ENCODE measurements around the gene PSME2. TPM values are rescaled to one million over a fixed set of nuclear protein-coding genes. Genes with fewer than 3 reads are reported as not detected.

The PSME2 gene
- total RNA-seq, 2 donors from 2014 or later, result 24.6 to 28.8 TPM

GRCh38 chr14:24139272-24139934 lies 7.0 kb downstream of the PSME2 start:
- Histone ChIP-seq H3K4me1 (ENCODE audit: control insufficient read depth in 1 of 2, low read depth in 2 of 2) (peaks cover 17 to 36% of the 10 kb centered on the region in 2 donors), H3K4me3 (no peak overlapping the region), H3K27me3 (replicated peaks; ENCODE audit: insufficient read depth) (no peaks in the 10 kb centered on the region), H3K9me3 (no peaks in the 10 kb centered on the region), H3K36me3 (peaks cover 13% of the 10 kb centered on the region), H3K27ac (no peak overlapping the region)
- no peak for DNase-seq (ENCODE audit: low spot score)
- ATAC-seq (ENCODE audit: insufficient number of reproducible peaks, low FRiP score, low read depth), result no peak
- TF ChIP-seq, protein P1, sequence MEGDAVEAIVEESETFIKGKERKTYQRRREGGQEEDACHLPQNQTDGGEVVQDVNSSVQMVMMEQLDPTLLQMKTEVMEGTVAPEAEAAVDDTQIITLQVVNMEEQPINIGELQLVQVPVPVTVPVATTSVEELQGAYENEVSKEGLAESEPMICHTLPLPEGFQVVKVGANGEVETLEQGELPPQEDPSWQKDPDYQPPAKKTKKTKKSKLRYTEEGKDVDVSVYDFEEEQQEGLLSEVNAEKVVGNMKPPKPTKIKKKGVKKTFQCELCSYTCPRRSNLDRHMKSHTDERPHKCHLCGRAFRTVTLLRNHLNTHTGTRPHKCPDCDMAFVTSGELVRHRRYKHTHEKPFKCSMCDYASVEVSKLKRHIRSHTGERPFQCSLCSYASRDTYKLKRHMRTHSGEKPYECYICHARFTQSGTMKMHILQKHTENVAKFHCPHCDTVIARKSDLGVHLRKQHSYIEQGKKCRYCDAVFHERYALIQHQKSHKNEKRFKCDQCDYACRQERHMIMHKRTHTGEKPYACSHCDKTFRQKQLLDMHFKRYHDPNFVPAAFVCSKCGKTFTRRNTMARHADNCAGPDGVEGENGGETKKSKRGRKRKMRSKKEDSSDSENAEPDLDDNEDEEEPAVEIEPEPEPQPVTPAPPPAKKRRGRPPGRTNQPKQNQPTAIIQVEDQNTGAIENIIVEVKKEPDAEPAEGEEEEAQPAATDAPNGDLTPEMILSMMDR (IDR thresholded peaks at IDR 0.05), result no peak

DNA sequence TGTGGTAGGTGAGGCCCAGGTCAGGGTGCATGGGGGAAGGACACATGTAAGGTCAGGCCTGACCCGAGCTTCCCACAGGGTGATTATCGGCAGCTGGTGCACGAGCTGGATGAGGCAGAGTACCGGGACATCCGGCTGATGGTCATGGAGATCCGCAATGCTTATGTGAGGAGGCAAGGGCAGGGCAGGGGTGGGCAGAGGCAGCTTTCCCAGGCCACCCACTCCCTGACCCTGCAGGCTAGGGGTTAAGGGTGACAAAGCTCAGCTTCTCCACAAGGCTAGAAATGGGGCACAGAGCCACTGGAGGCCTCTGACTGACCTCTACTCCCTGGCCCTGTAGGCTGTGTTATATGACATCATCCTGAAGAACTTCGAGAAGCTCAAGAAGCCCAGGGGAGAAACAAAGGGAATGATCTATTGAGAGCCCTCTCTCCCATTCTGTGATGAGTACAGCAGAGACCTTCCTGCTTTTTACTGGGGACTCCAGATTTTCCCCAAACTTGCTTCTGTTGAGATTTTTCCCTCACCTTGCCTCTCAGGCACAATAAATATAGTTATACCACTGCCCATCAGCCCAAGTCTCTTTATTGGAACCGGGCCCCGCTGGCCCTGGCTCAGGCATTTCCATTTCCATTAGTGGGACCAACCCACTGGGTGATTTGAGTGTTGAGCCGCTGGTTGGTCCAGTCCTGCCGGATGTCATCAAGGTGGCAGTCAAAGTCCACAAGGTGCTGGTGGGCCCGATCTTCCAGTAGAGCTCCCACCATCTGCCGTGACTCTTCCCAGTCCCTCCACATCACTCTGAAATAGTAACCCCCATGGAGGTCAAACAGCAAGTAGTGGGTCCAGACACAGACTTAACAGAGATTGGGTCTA lies 7.8 kb downstream of the PSME2 start:
- Histone ChIP-seq H3K36me3 (peaks cover 13% of the 10 kb centered on the region), H3K9me3 (no peaks in the 10 kb centered on the region), H3K27me3 (replicated peaks; ENCODE audit: insufficient read depth) (no peaks in the 10 kb centered on the region), H3K4me1 (ENCODE audit: control insufficient read depth in 1 of 2, low read depth in 2 of 2) (peaks cover 17 to 36% of the 10 kb centered on the region in 2 donors), H3K4me3 (no peak overlapping the region), H3K27ac (no peak overlapping the region)
- ATAC-seq (ENCODE audit: insufficient number of reproducible peaks, low FRiP score, low read depth), result no peak
- TF ChIP-seq, protein P1 (IDR thresholded peaks at IDR 0.05), result no peak
- DNase-seq (ENCODE audit: low spot score), result no peak

DNA sequence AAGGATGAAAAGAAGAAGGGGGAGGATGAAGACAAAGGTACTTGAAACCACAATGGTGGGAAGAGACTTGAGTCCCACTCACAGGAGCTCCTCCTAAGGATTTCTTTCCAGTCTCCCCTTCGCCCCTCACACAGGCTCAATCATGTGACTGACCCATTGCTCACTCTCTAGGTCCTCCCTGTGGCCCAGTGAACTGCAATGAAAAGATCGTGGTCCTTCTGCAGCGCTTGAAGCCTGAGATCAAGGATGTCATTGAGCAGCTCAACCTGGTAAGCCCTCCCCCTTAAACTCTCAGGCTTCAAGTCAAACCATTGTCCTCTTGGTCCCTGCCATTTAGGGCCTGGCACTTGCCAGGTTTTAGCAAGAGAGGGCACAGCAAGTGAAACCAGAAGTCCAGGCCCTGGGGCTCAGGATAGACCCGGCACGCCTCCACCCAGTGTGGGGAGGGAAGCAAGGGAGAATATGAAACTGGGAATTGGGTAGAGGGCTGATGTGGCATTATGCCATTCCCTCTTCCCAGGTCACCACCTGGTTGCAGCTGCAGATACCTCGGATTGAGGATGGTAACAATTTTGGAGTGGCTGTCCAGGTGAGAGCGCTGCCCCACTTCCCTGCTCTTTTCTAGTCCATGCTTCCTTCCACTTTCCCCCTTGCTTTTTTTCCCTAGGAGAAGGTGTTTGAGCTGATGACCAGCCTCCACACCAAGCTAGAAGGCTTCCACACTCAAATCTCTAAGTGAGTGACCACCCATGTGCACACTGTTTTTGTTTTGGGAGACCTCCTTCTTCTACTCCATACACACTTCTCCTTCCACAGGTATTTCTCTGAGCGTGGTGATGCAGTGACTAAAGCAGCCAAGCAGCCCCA lies 8.6 kb downstream of the PSME2 start:
- H3K36me3 ChIP-seq, result peaks cover 13% of the 10 kb centered on the region
- no peaks in the 10 kb centered on the region for H3K27me3 ChIP-seq (replicated peaks; ENCODE audit: insufficient read depth)
- peaks cover 17 to 36% of the 10 kb centered on the region in 2 donors for H3K4me1 ChIP-seq (ENCODE audit: control insufficient read depth in 1 of 2, low read depth in 2 of 2)
- DNase-seq (ENCODE audit: low spot score) (no peak), ATAC-seq (ENCODE audit: insufficient number of reproducible peaks, low FRiP score, low read depth) (no peak)
- TF ChIP-seq, protein P1 (IDR thresholded peaks at IDR 0.05), result no peak
- H3K9me3 ChIP-seq, result no peaks in the 10 kb centered on the region
- H3K27ac ChIP-seq, result no peak overlapping the region
- no peak overlapping the region for H3K4me3 ChIP-seq

DNA sequence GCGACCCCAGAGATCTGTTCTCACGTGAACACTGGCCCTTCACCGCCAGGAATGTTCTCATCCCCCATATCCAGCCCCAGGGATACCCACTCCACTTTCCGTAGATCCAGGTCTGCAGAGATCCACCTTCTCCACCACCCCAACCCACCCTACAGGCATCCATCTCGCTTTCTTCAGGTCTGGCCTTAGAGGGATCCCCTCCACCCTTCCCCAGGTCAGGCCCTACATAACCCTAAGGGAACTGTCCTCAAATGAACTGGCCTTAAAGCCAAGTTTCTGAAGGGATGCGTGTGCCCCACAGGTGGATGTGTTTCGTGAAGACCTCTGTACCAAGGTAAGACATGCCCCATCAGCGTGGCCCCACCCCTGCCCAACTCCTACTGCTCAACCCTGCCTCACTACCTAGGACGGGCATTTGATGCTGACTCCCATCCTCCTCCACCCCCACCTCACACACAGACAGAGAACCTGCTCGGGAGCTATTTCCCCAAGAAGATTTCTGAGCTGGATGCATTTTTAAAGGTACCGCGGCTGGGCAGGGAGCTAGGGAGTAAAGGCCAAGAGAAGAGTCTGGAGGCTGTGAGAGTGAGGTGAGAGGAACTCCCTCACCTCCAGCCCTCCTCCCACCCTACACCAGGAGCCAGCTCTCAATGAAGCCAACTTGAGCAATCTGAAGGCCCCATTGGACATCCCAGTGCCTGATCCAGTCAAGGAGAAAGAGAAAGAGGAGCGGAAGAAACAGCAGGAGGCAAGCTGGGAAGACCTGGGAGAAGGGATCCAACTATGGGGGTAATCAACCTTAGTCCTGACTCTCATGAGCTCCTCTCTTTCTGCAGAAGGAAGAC lies 9.5 kb downstream of the PSME2 start:
- Histone ChIP-seq H3K27ac (peak overlapping the region; percentile 57 to 84), H3K9me3 (no peaks in the 10 kb centered on the region), H3K36me3 (peaks cover 13% of the 10 kb centered on the region), H3K4me1 (ENCODE audit: control insufficient read depth in 1 of 2, low read depth in 2 of 2) (peaks cover 13 to 31% of the 10 kb centered on the region in 2 donors), H3K4me3 (peak overlapping the region; percentile 95), H3K27me3 (replicated peaks; ENCODE audit: insufficient read depth) (no peaks in the 10 kb centered on the region)
- TF ChIP-seq, protein P1 (IDR thresholded peaks at IDR 0.05), result no peak
- DNase-seq (ENCODE audit: low spot score), result no peak
- no peak for ATAC-seq (ENCODE audit: insufficient number of reproducible peaks, low FRiP score, low read depth)

All from thoracic aorta (tissue), 2 donors.